HS-27A (cell line): ENCODE data around the gene LAD1.

ENCODE experiments used
- DNase-seq: peaks from one replicate; pipeline ENCODE4 v3.0.0-alpha.2; 2012; ENCODE audit warnings: low read depth, missing footprints

Gene LAD1

DNA sequence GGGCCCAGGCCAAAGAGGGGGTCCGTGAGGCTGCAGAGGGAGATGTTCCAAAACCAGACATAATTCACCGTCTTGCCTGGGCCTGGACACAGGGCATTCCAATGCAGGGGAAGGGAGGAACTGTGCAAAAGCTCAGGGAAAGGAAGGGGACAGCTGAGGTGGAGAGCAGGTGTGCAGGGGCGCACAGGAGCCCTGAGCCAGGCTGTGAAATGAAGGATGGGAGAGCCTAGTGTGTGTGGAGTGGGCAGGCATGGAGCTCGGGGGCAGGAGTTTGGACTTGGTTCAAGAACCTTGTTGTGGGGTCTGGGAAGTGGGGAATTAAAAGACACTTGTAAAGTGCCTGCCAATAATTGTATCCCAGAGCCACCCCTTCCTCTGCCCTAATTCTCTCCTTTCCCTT, 20.1 kb upstream of the LAD1 start:
- no peak for DNase-seq

DNA sequence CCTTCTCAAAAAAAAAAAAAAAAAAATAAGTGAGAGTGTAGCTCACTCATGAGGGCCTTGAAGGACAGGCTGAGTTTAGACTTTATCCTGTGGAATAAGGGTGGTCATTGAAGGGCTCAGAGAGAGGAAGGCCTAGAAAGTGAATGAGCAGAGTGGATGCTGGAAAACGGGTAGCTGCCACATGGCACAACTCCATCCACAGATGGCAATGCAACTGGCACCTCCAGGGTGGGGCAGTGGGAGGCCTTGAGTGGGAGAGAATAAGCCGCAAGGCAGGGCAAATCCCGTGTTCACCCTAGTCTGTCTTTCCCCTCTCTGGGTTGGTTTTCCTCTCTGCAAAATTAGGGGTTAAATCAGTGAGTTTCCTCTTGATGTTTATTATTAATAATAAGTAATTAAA, 19.3 kb upstream of the LAD1 start:
- no peak for DNase-seq

DNA sequence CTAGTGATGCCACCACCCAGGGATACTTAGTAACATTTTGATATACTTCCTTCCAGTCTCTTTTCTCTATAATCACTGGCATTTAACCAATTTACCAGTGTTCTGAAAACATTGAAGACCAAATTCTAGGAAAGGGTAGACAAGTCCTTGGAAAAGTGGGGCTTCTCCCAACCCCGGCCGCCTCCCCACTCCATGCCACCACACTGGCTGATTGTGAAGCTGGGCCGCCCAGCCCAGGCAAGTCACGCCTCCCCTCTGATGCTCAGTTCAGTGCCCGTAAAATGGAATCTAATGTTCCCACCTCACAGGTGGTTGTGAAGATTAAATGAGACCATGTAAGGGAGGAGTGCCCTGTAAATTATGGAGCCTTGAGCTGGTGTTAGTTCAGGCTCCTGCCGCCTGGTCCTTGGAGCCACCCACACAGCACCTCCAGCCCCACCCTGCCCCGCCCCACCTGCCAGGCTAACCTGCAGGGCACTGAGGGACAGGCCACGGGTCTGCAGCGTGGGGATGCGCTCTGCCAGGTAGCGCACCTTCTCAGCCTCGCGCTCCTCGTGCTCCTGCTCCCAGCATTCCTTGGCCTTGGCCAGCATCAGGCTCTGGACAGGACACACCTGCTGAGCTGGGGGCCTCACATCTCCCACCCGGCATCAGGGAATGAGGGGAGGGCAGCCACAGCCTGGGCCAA, 15.1 kb upstream of the LAD1 start:
- no peak for DNase-seq

DNA sequence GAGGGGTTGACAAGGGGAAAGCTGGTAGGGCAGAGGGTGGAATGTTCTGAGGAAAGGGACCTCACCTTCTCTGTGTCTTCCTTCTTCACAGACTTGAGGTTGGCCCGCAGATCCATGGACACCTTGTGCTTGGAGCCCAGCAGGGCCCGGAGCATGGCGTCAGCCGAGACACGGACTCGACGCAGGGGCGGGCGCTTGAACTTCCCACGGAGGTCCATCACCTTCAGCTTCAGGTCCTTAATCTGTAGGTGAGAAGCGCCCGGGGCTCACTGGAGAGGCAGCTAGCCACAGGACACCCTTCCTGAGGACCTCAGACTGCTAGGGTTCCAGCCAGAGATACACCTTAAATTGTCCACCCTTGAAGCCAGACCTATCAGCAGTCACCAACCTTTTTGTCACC, 12.2 kb upstream of the LAD1 start:
- no peak for DNase-seq

DNA sequence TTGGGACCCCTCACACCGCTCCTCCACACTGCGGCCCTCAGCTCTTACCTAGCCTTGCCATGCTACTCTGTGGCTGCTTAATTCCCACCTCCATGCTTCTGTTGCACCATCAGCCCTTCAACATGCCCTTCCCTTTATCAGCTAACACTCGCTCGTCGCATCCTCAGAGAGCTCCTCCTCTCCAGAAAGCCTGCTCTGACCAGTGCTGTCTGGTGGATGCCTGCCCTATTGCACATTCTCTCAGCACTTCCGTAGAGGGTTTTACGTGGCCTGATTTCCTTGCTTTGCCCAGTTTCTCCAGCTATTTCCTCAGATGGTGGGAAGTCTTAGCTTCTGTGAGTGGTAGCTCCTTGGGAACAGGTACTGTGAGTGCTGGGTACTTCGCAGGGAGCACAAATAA, 10.3 kb upstream of the LAD1 start:
- no peak for DNase-seq

DNA sequence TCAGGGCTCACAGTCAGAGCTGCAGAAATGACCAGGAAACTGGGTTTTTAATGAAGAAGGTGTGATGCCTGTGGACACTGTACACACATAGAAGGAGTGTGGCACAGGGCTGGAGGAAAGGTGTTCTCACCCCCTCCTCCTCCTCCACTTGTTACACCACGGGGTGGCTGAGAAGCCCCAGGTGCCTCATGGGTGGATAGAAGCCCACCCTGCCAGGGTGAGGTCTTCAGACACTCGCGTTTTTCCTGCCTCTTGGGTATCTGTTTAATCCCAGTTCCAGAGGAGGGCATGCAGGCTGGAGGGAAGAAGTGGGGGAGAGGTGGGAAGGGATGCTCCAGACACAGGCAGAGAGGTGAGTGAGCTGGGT, 9.7 kb upstream of the LAD1 start:
- DNase-seq, result no peak

DNA sequence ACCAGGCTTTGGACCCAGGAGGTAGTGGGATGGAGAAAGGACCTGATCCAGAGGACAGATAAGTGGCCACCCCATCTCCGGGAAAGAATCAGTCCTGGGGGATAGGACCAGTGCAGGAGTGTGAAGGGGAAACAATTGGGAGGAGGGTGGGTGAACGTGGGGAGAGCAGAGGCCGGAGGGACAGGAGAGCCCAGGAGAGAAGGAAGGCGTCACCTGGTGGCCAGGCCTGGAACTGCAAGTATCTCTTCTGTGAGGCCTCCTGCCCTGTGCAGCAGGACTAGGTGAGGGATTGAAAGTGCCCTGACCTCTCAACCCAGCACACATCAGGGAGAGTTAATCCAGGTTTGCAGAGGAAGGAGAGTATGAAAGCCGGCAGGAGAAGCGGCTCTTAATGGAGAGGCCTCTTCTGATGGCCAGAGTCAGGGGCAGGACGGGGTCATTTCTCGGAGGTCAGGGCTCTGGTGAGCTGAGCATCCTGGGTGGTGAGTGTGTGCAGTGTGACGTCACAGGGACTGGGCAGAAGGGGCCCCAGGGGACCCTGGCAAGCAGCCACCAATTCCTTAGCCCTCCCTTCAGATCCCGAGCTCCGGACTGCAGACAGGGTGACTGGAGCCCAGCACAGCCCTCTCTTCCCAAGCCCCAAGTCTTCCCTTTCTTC, 9.2 kb upstream of the LAD1 start:
- DNase-seq, result peak; percentile 43

DNA sequence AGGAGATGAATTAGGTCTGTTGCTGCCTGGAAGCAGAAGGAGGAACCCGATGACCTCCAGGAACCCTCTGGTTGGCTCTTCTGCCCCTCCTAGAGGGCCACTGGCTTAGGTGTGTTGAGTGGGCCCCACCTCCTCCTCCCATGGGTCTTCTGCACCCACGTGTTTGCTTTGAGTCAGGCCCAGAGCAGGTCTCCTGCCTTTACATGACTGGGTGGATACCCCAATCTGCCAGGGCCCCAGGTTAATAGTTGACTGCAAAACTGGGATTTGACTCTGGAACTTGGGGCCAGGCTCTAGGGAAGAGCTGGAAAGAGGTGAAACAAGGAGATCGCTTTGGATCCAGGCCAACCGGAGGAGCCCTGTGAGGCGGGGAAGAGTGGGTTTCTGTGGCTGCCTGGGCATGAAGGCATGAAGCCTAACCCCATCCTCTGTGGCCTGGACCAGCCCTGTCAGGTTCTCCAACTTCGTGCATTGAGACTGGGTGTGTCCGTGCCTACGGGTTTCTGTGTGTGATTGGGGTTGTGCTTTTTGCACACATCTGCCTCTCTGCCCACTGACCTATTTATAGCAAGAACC, 7.8 kb upstream of the LAD1 start:
- DNase-seq, result no peak

DNA sequence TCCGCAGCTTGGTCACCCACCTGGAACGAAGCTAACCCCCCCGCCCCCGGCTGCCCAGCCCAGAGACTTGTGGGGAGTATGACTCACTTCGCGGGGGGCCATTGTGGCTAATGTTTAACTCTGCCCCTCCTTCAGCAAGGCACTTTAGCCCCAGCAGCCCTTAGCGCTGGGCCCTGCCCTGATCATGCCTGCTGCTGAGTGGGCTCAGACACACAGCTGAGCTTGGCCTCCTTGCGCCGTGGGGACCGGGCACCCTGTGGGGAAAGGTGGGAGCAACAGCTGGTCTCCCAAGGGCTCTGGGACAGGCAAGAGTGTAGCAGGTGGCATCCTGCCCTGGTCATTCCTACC, 6.3 kb upstream of the LAD1 start:
- no peak for DNase-seq

DNA sequence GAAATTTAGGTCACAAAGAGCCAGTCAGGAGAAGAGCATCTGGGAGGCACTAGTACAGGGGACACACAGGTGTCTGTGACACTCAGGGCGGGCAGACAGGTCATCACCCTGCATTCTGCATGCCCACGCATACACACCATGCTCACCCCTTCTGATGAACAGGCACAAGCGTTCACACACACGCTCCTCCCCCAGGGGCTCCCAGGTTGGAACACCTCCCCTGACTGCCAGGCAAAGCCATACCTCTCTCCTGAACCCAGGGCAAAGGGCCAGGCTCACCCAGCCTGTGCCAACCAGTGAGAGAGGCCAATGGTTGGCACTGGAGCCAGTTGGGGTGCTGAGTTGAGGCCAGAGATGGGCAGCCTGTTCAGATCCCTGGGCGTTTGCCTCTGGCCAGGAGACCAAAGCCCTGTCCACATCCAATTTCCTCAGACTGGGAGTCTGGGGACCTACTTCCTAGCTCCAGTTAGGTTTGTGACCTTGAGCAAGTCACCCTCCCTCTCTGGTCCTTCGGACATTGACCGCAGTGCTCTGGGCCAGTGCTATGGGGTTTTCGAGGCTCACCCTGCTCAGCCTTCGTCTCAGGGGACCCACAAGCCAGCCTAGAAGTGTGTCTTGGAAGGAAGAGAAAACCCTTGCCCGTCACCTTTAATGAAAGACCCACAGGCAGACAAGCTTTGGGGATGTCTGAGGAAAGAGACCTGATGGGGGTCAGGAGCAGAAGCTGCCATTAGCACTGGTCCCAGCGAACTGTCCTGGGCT, 5.8 kb upstream of the LAD1 start:
- DNase-seq, result no peak

DNA sequence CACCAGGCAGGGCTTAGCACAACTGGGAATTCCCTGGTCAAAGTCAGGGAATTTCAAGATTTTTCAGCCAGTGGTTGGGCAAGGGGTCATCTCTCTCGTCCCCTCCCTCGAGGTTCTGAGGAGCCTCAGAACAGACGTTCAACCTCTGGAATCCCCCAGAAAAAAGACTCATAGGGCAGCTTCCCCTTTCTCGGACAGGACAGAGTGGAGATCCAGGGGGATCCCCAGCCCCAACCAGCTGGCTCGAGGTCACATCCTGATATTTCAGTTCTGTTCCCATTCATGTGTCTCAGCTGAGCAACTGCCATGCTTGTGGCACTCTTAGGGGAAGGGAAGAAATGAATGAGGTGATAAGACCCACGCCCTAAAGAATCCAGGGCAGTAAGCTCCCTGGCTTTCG, 4.9 kb upstream of the LAD1 start:
- no peak for DNase-seq

DNA sequence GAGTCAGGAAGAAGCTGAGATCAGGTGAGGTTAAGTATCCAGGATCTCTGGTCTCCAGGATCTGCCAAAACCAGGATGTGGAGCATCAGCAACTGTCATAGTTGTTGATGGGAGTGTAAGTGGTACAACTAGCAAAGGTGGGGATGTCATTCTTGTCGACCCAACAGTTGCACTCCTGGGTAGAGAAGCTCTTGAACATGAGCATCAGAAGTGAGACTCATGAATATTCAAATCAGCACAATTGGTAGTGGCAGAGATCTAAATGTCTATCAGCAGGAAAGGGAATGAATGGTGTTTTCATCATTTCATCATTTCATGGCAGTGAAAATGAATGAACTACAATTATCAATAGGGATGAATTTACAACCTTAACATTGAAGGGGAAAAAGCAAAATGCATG, 4.2 kb upstream of the LAD1 start:
- no peak for DNase-seq

DNA sequence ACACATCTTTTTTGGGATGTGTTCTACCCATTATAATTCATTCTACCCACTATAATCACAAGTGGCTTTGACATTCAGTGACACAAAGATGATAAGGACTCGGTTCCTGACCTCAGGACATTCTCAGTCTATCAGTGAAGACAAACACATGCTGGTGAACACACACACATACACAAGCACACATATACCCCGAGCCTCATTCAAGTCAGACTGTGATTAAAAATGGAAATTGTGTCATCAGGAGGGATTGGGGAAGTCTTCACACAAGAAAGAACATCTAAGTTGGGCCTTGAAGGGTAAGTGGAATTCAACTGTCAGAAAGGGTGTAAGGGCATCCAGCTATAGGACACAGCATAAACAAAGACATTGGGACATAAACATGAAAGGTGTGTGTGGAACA, 2.6 kb upstream of the LAD1 start:
- DNase-seq, result no peak

DNA sequence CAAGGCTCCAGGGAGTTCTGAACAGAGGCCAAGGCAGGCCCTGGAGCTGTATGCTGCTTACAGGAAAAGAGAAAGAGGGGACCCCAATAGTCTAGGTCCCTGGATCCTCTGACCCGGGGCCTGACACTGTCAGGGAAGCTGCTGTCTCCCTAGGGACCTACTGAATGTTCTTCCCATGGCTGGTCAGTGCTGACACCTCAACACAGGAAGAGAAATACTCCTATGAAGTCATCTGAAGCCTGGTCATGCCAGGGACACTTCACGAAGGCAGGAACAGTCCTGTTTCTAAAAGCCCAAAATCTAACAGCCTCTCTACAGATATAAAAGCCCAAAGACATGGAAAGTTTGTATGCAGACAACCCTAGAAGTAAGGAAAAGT, 1.7 kb upstream of the LAD1 start:
- no peak for DNase-seq

DNA sequence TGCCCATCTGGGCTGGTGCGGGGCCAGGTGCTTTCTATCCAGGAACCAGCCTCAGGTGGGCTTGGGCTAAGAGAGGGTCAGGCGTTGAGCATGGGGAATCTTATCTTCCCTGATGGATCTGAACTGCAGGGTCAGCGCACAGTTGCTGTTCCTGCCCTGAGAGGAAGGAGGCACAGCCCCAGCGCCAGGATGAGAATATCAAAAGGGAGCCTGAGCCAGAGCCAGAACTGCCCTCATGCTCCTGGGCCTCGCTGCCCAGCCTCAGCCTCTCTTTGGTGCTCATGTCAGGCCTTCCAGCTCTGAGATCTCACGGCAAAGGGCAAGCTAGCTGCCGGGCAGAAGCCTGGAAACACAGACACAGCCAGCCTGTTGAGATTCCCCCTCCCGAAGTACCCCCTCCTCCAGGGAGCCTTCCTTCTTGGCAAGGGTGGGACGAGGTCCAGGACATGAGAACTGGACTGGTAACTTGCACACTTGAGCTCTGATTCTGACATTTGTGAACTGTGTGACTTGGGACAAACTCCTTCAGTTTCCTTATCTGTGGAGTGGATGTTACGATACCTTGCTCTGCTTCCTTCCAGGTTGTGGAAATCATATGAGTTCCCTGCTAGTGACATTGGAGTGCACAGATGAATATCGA, 1.2 kb upstream of the LAD1 start:
- DNase-seq, result no peak

DNA sequence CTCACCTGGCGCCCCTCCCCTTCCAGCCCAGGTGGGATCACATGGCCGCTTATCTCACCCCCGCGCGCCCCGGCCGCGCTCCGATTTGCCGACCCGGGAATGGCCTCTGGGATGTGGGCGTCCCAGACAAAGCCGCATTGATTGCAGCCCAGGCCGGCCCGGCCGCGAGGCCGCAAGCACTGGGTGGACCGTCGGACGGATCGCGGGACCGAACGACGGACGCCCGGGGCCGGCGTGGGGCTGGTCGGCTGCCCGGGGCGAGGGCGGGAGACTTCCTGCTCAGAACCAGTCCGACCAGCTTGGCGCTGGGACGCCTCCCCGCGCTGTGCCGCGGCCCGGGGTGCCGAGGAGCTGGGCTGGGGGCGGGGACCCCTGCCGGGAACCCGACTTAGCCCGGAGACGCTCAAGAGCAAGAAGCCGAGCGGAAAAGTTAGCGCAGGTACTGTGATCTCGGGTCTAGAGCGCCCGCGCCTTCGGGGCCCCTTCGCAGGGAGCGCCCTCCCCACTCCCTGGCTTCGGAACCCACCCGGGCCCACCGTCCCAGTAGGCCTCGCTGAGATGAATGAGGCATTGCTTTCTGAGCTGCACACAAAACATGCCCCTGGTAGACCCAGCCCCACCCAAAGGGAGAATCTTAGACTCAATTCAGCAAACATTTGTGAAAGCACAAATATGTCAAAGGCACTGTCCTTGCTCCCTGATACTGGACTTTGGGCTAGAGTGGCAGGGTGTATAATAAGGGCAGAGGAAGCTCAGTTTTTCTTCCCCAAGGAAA, 415 bp upstream of the LAD1 start:
- no peak for DNase-seq

DNA sequence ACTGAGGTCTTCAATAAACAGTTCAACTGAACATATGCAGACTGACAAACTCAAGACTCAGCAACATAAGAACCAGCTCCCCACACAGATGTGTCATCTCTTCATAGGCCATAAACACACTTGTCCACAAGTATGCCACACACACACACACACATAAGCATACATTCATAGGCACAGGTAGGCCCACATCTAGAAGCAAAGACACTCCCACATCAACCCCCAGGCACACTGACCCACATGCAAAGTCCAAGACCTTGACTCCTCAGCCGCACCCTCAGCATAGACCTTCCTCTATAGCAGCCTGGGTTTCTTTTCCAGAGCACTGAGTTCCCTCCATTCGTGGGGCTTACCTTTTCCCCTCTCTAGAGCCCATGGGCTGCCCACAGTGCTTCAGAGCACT, 1.4 kb downstream of the LAD1 start:
- DNase-seq, result no peak

DNA sequence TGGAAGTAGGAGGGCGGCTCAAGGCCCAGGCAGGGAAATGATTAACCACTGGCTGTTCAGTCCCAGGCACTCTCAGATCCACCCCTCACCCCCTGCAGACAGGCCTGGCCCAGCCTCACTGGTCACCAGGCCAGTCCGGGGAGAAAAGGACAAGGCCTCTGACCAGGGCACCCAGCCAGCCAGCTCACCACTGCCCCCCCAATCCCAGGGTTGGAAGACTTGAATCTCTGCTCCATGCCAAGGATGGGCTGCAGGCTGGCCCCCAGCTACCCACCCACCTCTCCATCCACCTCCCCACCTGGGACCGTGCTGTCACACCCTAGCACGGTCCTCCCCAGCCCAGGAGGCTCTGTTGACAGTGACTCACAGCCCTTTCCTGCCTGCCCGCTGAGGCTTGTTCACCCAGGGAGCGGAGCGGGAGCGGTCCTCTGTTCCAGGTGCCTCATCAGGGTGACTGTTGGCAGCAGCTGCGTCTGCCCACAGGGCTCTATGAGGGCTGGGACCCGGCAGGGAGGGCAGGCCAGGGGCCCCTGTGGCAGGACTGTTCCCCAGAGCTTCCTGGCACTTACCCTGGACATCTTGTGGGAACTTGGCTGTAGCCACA, 2.2 kb downstream of the LAD1 start:
- no peak for DNase-seq

DNA sequence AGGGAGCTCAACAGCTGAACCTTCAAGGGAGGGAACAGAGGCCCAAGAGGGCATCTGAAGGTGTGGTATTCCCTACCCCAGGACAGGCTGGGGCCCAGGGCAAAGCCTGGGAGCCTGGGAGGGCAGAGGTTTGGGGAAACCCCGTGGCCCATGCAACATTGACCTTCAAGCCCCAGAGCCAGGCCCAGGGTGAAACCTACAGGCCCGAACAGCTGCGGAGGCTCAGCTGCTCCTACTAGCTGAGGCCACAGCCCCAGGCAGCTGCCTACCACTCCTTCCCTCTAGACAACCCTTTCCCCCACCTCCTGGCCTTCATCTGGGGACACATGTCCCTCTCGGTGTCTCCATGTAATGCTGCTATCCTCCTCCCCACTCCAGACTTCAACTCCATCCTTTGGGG, 3.2 kb downstream of the LAD1 start:
- DNase-seq, result no peak

DNA sequence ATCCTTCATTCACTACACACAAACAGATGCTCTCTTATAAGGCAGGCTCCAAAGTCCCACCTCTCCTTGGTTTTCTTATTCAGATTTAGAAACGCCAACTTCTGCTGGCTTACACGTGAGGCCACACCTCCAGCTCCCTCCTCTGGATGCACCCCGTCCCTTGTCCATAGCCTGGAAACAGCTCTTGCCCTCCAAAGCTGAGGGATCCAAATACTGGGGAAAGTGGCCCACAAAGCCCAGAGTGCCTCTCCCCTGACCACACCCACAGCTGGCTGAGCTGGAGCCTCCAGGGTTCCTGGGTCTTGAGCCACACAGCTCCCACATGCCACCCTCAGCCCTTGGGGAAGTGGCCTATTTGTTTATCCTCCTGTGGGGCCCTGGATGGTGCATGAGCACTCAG, 4.5 kb downstream of the LAD1 start:
- DNase-seq, result no peak

DNA sequence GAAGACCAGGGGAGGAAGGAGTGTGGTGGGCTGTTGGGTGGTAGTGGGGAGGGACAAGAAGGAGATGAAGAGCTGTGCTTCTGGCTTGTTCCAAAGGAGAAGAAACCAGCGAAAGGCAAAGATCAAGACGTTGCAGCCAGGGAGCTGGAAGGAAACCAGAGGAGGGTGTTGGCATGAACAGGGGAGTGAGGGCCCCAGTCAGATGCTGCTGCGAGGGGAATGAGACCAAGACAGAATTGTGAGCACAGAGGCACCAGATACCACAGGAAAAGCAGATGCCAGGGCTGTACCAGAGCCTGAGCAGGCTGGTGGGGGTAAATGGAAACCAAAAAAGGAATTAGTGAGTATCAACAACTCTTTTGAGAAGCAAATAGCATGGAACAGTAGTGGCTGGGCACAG, 6.0 kb downstream of the LAD1 start:
- DNase-seq, result no peak
